Renal cortex interstitium (tissue), 11 donors: ENCODE results near the gene PPP1R3C. TPM values are rescaled to one million over a fixed set of nuclear protein-coding genes. Genes with fewer than 3 reads are reported as not detected.

Experiments used
- DNase-seq, 11 donors: peaks; one replicate each; pipeline ENCODE4 v3.0.0-alpha.2; 2013; ENCODE audit warnings: low read depth in 9 of 11, low spot score in 4 of 11; ENCODE audit errors: extremely low read depth in 1 of 11
- polyA plus RNA-seq, 3 donors: library from polyadenylated mRNA; unstranded; fragments of 120-200 nt; gene quantifications; one replicate each; pipeline ENCODE4 v1.2.1, GENCODE V29; 2013; ENCODE audit not compliant: insufficient read length in 3 of 3

PPP1R3C gene
- polyA plus RNA-seq, 3 donors: 34.0 to 40.5 (median 37.8) TPM

DNA sequence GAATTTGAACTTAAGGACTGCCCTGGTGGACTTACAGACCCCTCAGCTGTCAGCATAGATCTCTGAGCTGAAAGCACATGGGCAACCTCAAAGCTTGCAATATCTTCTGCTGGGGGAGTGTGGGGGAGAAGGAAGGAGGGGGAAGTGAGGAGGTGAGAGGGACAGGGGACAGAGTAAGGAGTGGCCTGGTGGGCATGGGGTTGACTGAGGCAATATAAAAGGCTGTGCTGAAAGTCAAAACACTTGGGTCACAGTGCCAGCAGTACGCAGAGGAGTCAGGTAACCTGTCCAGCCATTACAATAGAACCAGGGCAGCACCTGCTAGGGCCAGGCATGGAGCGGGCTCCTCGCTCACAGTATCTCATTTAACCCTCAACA lies 43.2 kb downstream of the PPP1R3C start:
- no peak for DNase-seq

DNA sequence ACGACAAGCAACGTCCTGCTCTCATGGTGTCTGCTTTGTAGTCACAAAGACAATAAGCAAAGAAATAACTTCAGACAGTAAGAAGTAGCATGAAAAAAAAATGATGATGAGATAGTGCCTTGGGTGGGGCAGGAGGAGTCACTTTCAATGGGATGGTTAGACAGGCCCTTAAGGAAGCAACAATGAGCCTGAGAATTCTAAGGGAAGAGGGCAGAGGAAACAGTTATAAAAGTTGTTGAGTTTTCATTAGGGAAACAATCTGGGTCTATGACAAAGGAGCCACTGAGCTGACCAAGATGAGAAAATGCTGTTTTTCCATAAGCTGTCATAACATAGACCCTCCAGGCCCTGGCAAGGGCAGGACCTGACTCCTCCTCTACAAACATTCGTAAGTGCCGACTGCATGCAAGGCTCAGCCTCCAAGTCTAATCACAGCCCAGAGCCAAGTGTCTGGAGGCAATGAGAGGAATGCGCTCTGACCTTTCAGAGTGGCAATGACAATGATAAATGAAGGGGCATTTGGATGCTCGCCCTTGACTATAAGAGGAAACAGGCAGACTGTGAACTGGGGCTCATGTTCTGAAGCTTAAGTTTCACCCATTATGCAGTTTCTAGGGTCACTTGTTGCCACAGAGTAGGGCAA lies 43.7 kb downstream of the PPP1R3C start:
- DNase-seq: no peak

DNA sequence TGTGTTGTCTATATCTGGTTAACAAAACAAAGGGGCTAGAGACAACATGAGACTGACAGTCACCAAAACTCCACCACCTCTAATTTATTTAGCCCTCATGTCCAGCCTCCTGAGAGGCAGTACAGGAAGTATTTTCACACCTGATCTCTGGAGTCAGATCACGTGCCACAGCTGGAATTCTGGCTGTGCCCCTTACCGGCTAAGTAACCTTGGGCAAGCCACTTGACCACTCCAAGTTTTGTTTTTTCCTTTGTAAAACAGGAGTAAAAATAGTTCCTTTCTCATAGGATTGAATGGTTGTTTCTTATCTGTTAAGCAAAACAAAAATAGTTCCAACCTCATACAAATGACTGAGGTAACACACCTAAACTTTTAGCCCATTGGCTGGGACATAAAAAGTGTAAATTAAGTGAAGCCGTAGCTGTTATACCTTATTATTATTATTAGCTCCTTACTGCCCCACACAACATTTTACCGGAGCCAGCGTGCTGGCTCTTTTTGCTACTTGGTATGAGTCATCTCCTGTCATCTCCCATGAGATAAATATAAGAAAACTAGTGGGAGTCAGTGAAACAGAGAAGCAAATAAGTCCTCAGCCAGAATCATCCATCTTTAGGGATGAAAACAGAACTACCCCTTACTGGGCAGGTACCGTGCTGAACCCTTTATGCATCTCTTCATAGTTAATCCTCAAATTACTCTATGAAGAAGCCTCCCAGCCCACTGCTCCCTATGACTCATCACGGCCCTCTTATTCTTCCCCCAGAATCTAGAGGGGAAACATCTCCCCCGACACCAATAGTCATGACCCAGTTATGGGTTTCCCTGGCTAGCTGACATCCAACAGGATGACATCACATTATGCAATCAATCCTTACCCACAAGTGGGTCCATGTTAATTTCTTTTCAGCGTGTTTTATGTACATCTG lies 44.9 kb downstream of the PPP1R3C start:
- no peak for DNase-seq

DNA sequence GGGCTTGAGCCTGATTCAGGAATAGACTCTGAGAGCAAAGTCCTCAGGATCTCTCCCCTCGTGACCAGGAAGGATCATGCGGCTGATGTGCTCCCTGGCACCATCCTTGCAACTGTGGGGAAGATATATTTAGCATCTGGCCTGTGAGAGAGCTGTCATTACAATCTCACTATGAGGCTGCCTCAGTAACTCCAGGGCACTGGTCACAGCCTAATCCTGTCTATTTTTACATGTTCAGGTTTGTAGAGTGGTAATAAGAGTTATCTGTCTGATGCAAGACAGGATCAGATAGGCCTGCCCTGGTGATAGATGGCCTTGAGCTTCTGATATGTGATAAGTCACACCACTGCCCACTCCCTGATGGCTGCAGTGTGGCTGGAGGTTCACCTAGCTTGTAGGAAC lies 50.7 kb downstream of the PPP1R3C start:
- no peak for DNase-seq

DNA sequence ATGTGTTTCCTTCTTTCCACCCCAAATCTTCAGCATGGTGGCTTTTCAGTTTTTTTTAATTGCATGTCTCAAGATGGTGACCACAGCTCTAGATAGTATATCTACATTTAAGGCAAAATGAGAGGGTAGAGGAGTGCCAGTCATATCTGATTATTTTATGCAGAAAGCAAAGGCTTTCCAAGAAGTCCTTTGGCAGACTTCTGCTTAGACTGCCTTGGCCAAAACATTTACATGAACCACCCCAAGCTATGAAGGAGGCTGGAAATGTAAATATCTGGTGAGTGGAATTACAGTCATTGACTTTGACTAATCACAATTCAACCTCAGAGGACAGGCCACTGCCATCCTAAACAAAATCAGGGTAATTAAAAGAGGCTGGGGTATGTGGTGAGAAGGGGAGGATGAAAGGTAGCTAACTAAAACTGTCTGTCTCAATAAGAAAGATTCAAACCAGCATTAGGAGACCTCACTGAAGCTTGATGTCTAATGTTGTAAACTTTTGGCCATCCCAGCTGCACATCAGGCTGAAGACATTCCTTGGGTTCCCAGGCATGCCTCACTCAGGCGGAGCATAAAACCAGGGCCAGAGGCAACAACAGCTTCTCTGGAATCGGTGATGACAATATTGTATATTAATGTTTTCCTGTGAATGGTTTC lies 53.4 kb downstream of the PPP1R3C start:
- no peak for DNase-seq

Other genes starting within 250 kb of the PPP1R3C start
- gene HECTD2, start 222.7 kb downstream of the PPP1R3C start, polyA plus RNA-seq: 10 to 100 TPM; 22.7 to 32.5 (median 31.0) TPM
- 10 to 100 TPM; 53.9 to 69.5 (median 61.5) TPM for gene TNKS2, start 165.4 kb upstream of the PPP1R3C start, polyA plus RNA-seq